ENCODE data around the gene OCEL1.

- TF ChIP-seq CTCF (tag by site-specific recombination; IDR thresholded peaks at IDR 0.05) (no peak), ZBTB10 (tag by site-specific recombination; IDR thresholded peaks at IDR 0.05) (no peak), REST (tag by site-specific recombination; IDR thresholded peaks at IDR 0.05) (no peak), ZNF121 (tag by site-specific recombination; IDR thresholded peaks at IDR 0.05) (no peak), ZNF266 (tag by site-specific recombination; IDR thresholded peaks at IDR 0.05; ENCODE audit: low read depth) (no peak), PRDM10 (tag by site-specific recombination; IDR thresholded peaks at IDR 0.05) (no peak), ZNF513 (tag by site-specific recombination; IDR thresholded peaks at IDR 0.05) (no peak), WT1 (tag by site-specific recombination; IDR thresholded peaks at IDR 0.05) (no peak), ZNF19 (tag by site-specific recombination; IDR thresholded peaks at IDR 0.05; ENCODE audit: low read depth) (no peak), ZBTB8A (tag by site-specific recombination; IDR thresholded peaks at IDR 0.05) (no peak)
These were observed 6.7 kb upstream of the OCEL1 start for GRCh38 chr19:17219286-17219685.

Measured in HEK293 (cell line).